Stimulated activated naive CD4-positive, alpha-beta T cell treated with Interleukin-2 at 50 U/mL for 16 hours (primary cell): ENCODE measurements around the gene CDC45.

ENCODE experiments used
- DNase-seq: peaks from one replicate; lab custom pipeline; 2025; lab: John Stamatoyannopoulos, UW

CDC45 gene

DNA sequence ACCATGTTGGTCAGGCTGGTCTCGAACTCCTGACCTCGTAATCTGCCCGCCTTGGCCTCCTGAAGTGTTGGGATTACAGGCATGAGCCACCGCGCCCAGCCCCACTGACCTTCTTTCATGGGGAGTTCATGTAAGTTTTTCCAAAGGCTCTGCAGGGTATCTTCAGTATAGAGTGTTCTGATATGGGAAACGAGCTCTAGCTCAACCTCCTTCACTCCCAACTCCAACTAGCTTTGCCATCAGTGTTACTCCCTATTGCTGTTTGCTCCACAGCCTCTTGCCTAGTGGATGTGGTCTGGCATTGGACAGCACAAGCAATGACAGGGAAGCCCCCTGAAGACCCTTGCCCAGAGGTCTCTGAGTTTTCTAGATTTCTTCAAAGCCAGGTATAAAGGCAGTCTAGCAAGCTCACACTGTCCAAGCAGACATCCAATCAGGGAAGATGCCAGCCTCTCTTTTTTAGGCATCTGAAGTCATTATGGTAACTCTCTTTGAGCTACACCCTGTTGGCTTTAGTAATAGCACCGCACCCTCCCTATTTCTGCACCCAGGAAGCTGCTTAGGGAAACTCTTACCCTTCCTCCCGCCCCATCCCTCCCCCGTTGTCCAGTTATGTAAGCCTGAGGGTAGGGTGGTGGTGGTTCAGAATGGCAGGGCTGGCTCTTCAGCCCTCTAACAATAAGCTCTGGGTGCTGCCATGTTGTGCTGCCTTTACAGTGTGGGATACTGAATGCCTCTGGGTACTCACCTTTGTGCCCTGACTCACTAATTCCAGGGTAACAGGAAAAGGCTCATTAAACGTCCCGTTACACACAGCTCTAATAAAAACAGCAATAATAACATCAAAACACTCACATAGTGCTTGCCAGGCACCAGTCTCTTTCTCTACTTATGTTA is 85.9 kb downstream of the CDC45 start:
- DNase-seq = no peak

GRCh38 chr22:19566279-19567156 is 86.8 kb downstream of the CDC45 start:
- no peak for DNase-seq

DNA sequence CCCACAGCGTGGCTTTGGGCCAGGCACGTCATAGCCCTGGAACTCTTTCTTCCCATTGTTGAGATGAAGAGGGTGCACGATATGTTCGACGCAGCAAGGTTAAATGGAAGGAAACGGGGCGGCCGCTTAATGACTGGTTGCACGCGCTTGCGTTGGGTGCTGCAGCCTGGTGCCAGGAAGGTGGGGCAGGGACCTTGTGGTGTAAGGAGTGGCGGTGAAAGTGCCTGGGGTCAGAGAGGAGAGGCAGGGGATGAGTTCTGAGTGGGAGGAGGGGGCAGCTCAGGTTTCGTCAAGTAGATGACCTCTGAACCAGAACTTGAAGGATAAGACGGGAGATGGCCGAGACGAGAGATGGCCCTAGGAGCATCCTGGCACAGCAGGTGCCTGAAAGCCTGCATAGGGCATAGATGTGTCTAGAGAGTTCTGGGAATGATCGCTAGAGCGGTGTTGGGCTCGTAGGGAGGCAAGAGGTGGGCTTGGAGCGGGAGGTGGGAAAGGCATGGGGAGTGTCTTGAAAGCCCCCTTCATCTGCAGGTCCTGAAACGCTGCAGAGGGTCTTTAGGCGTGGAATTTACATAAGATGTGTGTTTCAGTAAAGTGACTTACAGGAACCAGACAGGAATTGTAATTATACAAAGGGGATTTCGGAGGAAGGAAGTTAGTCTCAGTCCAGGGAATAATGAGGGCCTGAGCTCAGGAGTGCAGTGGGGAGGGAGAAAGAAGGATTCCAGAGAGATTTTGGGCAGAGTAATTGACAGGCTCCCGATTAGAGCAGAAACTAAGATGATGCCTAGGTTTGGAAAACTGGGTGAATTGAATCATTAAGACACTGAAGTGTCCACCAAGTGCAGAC is 87.7 kb downstream of the CDC45 start:
- no peak for DNase-seq

DNA sequence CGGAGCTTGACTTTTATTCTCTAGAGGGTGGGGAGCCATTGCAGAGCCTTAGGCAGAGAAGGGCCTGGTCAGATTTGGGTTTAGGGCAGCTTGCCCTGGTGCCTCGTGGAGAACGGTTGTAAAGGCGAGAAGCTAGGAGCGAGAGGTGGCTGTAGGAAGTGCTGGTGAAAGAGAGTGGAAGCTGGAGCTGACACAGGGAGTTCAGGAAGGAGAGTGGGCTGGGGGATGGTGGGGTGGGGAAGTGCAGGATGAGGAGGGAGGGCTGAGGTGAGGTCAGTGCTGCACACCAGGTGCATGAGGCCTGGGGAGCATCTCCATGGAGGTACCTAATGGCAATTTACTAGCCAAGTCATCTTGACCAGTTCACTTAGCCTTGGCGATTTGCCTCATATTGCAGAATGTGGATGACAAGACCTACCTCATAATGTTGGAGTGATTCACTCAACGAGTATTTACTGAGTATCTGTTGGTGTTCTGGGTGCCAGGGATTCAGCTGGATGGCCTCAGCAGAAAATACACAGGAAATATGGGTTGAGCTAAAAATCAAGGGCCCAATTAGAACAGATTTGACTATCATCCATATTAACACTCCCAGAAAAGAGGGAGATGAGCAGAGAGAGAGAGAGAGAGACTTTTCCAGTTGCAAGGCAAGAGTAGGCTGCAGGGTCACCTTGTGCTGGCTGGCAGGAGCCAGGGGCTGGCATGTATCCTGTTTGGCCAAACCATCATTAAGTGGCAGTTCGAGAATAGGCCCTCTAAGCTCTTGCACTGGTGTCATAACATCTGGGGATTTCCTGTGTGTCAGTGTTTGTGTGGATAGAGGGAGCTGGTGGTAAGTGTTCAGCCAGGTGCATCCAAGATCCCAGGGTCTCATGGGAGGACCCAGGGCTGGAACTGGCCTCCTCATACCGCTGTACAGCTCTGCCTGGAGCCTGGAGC is 88.9 kb downstream of the CDC45 start:
- no peak for DNase-seq

DNA sequence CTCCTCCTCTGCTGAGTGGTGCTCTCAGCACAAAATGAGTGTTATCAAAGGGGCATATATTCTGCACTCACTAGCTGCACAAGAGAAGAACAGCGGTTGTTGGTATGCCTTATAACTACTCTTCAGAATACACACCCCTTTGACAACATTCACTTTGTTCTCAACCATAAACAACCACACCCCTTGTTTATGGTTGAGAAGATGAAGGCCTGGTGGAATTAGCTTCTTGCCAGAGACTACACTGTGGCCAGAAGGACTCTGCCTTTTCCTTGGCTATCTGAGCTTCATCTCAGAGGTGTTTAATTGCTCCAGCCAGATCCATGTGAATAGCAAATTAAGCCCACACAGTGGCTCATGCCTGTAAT is 89.5 kb downstream of the CDC45 start:
- DNase-seq = no peak

- DNase-seq = no peak
These were observed 90.3 kb downstream of the CDC45 start for GRCh38 chr22:19569976-19570375.
